ENCODE measurements around the gene ONECUT2. TPM values are rescaled to one million over a fixed set of nuclear protein-coding genes. Genes with fewer than 3 reads are reported as not detected.
A peak's percentile ranks its signal among the peaks of the same experiment; 100 is the strongest.

Gene ONECUT2
- total RNA-seq, 1 experiment from 2014 or later, result 0.48 TPM

- no peak overlapping the region for H3K23ac ChIP-seq (ENCODE audit: insufficient read length, low read depth, low read length)
- no peak overlapping the region for H2BK20ac ChIP-seq (ENCODE audit: low read depth, low read length, poor library complexity, severe bottlenecking)
- no peak overlapping the region for H3T11ph ChIP-seq (ENCODE audit: low read length)
- no peaks in the 10 kb centered on the region for H4K20me1 ChIP-seq (ENCODE audit: control insufficient read depth, insufficient read depth, insufficient read length)
- H4K5ac ChIP-seq (ENCODE audit: insufficient read length, low read depth, low read length), result no peak overlapping the region
- no peaks in the 10 kb centered on the region for H3K79me2 ChIP-seq (ENCODE audit: insufficient read depth, low read length)
- H3K4me1 Mint-ChIP-seq, result peaks cover 19 to 23% of the 10 kb centered on the region in 2 experiments
- no peak overlapping the region for H3K27ac ChIP-seq (ENCODE audit: insufficient read length, low read depth, low read length)
- H3K18ac ChIP-seq (ENCODE audit: insufficient read length, low read depth, low read length), result no peak overlapping the region
- no peak overlapping the region for H3K4ac ChIP-seq (ENCODE audit: low read depth, low read length)
- H3K9ac ChIP-seq (ENCODE audit: extremely low read depth, insufficient read length, low read length), result no peak overlapping the region
- H3K27me3 Mint-ChIP-seq (ENCODE audit: low read depth), result peaks cover 66% of the 10 kb centered on the region
- H2BK12ac ChIP-seq (ENCODE audit: insufficient read length, low read depth, low read length), result no peak overlapping the region
- DNase-seq, result peak; percentile 84
- peak; percentile 65 for TF ChIP-seq CTCF (conservative IDR thresholded peaks at IDR 0.05)
- no peaks in the 10 kb centered on the region for H3K23me2 ChIP-seq (ENCODE audit: insufficient read length, low read depth, low read length, poor library complexity, severe bottlenecking)
- no peak overlapping the region for H3K14ac ChIP-seq (ENCODE audit: insufficient read depth, low read length)
- H2BK120ac ChIP-seq (ENCODE audit: low read depth, low read length, poor library complexity, severe bottlenecking), result no peak overlapping the region
- no peak overlapping the region for H3K56ac ChIP-seq (ENCODE audit: insufficient read length, low read depth, low read length)
- H3K27ac Mint-ChIP-seq, result no peak overlapping the region; a peak in 1 of 7 replicates
- no peak overlapping the region for H2AFZ ChIP-seq (ENCODE audit: low read length)
- H3K4me3 Mint-ChIP-seq, result no peak overlapping the region
- H3K9me3 ChIP-seq (ENCODE audit: control insufficient read depth, low read depth, low read length), result no peaks in the 10 kb centered on the region
- no peaks in the 10 kb centered on the region; a peak in 1 of 5 replicates for H3K9me3 Mint-ChIP-seq
- H4K8ac ChIP-seq (replicated peaks; ENCODE audit: insufficient read length, low read depth, low read length), result no peak overlapping the region
- H3K4me1 ChIP-seq (ENCODE audit: insufficient read depth, low read length), result no peaks in the 10 kb centered on the region
- H3K79me1 ChIP-seq (ENCODE audit: insufficient read depth, low read depth, low read length, poor library complexity, severe bottlenecking), result no peaks in the 10 kb centered on the region
- H2BK5ac ChIP-seq (ENCODE audit: insufficient read length, low read length), result no peak overlapping the region
- H4K91ac ChIP-seq (ENCODE audit: insufficient read length, low read depth, low read length), result no peak overlapping the region
- H3K4me2 ChIP-seq (ENCODE audit: insufficient read depth, insufficient read length, low read length), result no peak overlapping the region
- no peaks in the 10 kb centered on the region for H3K36me3 Mint-ChIP-seq (ENCODE audit: insufficient read depth in 1 of 3, low read depth in 3 of 3)
- H2AK5ac ChIP-seq (ENCODE audit: insufficient read length, low read length), result no peak overlapping the region
- peaks cover 21% of the 10 kb centered on the region for H3K27me3 ChIP-seq (ENCODE audit: insufficient read depth, low read length)
- H2BK15ac ChIP-seq (ENCODE audit: low read depth, low read length), result no peak overlapping the region
- no CpG with 5 or more reads among the region's 14 CpGs for WGBS (ENCODE audit: extremely low coverage, insufficient read length, low lambda C conversion rate)
These were observed 12.0 kb downstream of the ONECUT2 start for GRCh38 chr18:57447154-57447621.

Measured in H9 (cell line).